ENCODE measurements around the gene LRP4. TPM values are rescaled to one million over a fixed set of nuclear protein-coding genes. Genes with fewer than 3 reads are reported as not detected.

LRP4 gene
- total and polyA plus RNA-seq, 2 donors (not counting 3 experiments of a cell fraction or from before 2014, with no cell fraction given), result 0.86 to 2.0 TPM

- Histone ChIP-seq H3K9ac (replicated peaks; ENCODE audit: extremely low read depth, insufficient read depth, low read length) (no peak overlapping the region), H3K4me1 (ENCODE audit: control insufficient read depth, extremely low read depth, insufficient read depth, low read length) (no peaks in the 10 kb centered on the region), H3K4me3 (replicated peaks in 1 of 3; ENCODE audit: insufficient read depth in 1 of 3, low read depth in 1 of 3, low read length in 3 of 3) (no peak overlapping the region), H3K79me2 (ENCODE audit: control insufficient read depth, insufficient read depth, low read length) (no peaks in the 10 kb centered on the region), H2AFZ (ENCODE audit: low read depth, low read length) (no peak overlapping the region), H3K36me3 (ENCODE audit: control insufficient read depth in 2 of 2, extremely low read depth in 1 of 2, insufficient read depth in 2 of 2, low read length in 2 of 2) (no peaks in the 10 kb centered on the region), H3K27me3 (ENCODE audit: control insufficient read depth in 2 of 2, insufficient read depth in 2 of 2, low read length in 2 of 2) (no peaks in the 10 kb centered on the region), H3K9me1 (replicated peaks; ENCODE audit: control insufficient read depth, extremely low read depth, insufficient read depth, low read length) (no peaks in the 10 kb centered on the region), H3K9me3 (replicated peaks; ENCODE audit: control insufficient read depth, insufficient read depth, low read length) (no peaks in the 10 kb centered on the region), H3K4me2 (ENCODE audit: insufficient read depth, low read length) (no peak overlapping the region), H4K20me1 (replicated peaks; ENCODE audit: control insufficient read depth, extremely low read depth, insufficient read depth, low read length) (no peaks in the 10 kb centered on the region), H3K27ac (ENCODE audit: insufficient read depth, low read depth, low read length) (no peak overlapping the region)
- BruUV-seq (replicated peaks), result no TSS peak
- intact Hi-C loops (cut with micrococcal nuclease), result no loop called here
- CTCF ChIA-PET, result interaction anchor here (1.3 to 1.6 kb wide), 2 partner anchors 9 to 11 kb away, joined by 3 to 4 read pairs; no protein-coding TSS in a partner anchor
- TF ChIP-seq JUN (IDR thresholded peaks at IDR 0.05; ENCODE audit: borderline replicate concordance, insufficient read depth, insufficient read length, low read depth) (no peak), MAX (IDR thresholded peaks at IDR 0.05; ENCODE audit: insufficient read depth, insufficient read length) (no peak), POLR2A (IDR thresholded peaks at IDR 0.05; ENCODE audit: low read depth, low read length) (no peak), FOS (IDR thresholded peaks at IDR 0.05; ENCODE audit: borderline replicate concordance, insufficient read depth, low read length) (peak; percentile 20)
- POLR2A ChIA-PET, result no interaction called here
- FAIRE-seq (no peak), DNase-seq (ENCODE audit: low read depth, low spot score) (peak; percentile 12)
- dilution Hi-C loops (cut with MboI; ENCODE audit: extremely low pct_ligation_motif_present, low sequenced_read_pairs), result no loop called here
Observed at GRCh38 chr11:46865340-46865739, 53.0 kb downstream of the LRP4 start.

- CTCF ChIA-PET, result no interaction called here
- Histone ChIP-seq H4K20me1 (replicated peaks; ENCODE audit: control insufficient read depth, extremely low read depth, insufficient read depth, low read length) (no peaks in the 10 kb centered on the region), H3K9me3 (replicated peaks; ENCODE audit: control insufficient read depth, insufficient read depth, low read length) (no peaks in the 10 kb centered on the region), H3K9ac (replicated peaks; ENCODE audit: extremely low read depth, insufficient read depth, low read length) (no peak overlapping the region), H3K27me3 (ENCODE audit: control insufficient read depth in 2 of 2, insufficient read depth in 2 of 2, low read length in 2 of 2) (no peaks in the 10 kb centered on the region), H3K27ac (ENCODE audit: insufficient read depth, low read depth, low read length) (no peak overlapping the region), H3K4me1 (ENCODE audit: control insufficient read depth, extremely low read depth, insufficient read depth, low read length) (no peaks in the 10 kb centered on the region), H3K36me3 (ENCODE audit: control insufficient read depth in 2 of 2, extremely low read depth in 1 of 2, insufficient read depth in 2 of 2, low read length in 2 of 2) (no peaks in the 10 kb centered on the region), H3K9me1 (replicated peaks; ENCODE audit: control insufficient read depth, extremely low read depth, insufficient read depth, low read length) (no peaks in the 10 kb centered on the region), H3K4me3 (replicated peaks in 1 of 3; ENCODE audit: insufficient read depth in 1 of 3, low read depth in 1 of 3, low read length in 3 of 3) (no peak overlapping the region), H3K79me2 (ENCODE audit: control insufficient read depth, insufficient read depth, low read length) (no peaks in the 10 kb centered on the region), H3K4me2 (ENCODE audit: insufficient read depth, low read length) (no peak overlapping the region), H2AFZ (ENCODE audit: low read depth, low read length) (no peak overlapping the region)
- no TSS peak for BruUV-seq (replicated peaks)
- intact Hi-C loops (cut with micrococcal nuclease), result no loop called here
- DNase-seq (ENCODE audit: low read depth, low spot score) (no peak), FAIRE-seq (no peak)
- TF ChIP-seq GATA2 (IDR thresholded peaks at IDR 0.05; ENCODE audit: insufficient read depth, insufficient read length, low read depth, low read length) (no peak), JUN (IDR thresholded peaks at IDR 0.05; ENCODE audit: borderline replicate concordance, insufficient read depth, insufficient read length, low read depth) (no peak), MAX (IDR thresholded peaks at IDR 0.05; ENCODE audit: insufficient read depth, insufficient read length) (no peak), MYC (IDR thresholded peaks at IDR 0.05; ENCODE audit: low read depth, low read length) (no peak), EZH2 (IDR thresholded peaks at IDR 0.05; ENCODE audit: borderline replicate concordance, low read depth, low read length, severe bottlenecking) (no peak), POLR2AphosphoS5 (IDR thresholded peaks at IDR 0.05; ENCODE audit: insufficient read depth, low read depth, low read length) (no peak), POLR2A (IDR thresholded peaks at IDR 0.05; ENCODE audit: low read depth, low read length) (no peak), CTCF (IDR thresholded peaks at IDR 0.05; ENCODE audit: extremely low read depth in 1 of 2, insufficient read depth in 1 of 2, low read depth in 1 of 2, low read length in 2 of 2) (no peak), FOS (IDR thresholded peaks at IDR 0.05; ENCODE audit: borderline replicate concordance, insufficient read depth, low read length) (no peak)
- dilution Hi-C loops (cut with MboI; ENCODE audit: extremely low pct_ligation_motif_present, low sequenced_read_pairs), result no loop called here
- POLR2A ChIA-PET, result interaction anchor here (0.6 kb wide), 1 partner anchor 256 kb away, joined by 8 read pairs; no protein-coding TSS in a partner anchor
Observed at GRCh38 chr11:46860218-46860617, 58.1 kb downstream of the LRP4 start.
